ENCODE measurements around the gene OBSL1.
A peak's percentile ranks its signal among the peaks of the same experiment; 100 is the strongest.

Gene OBSL1

GRCh38 chr2:219511547-219512325 is 59.6 kb downstream of the OBSL1 start:
- peak; percentile 78 for DNase-seq

- no peak for DNase-seq
Observed at GRCh38 chr2:219510512-219511135, 60.7 kb downstream of the OBSL1 start.

GRCh38 chr2:219509780-219510511 is 61.4 kb downstream of the OBSL1 start:
- DNase-seq = peak; percentile 89

- peak; percentile 89 for DNase-seq
Observed at GRCh38 chr2:219508971-219509779, 62.2 kb downstream of the OBSL1 start.

GRCh38 chr2:219508444-219508734 is 63.0 kb downstream of the OBSL1 start:
- DNase-seq = no peak

- no peak for DNase-seq
Observed at GRCh38 chr2:219507581-219508443, 63.5 kb downstream of the OBSL1 start.

- peak; percentile 98 for DNase-seq
Observed at GRCh38 chr2:219506802-219507526, 64.4 kb downstream of the OBSL1 start.

GRCh38 chr2:219506153-219506801 is 65.1 kb downstream of the OBSL1 start:
- peak; percentile 64 for DNase-seq

GRCh38 chr2:219505585-219505984 is 65.8 kb downstream of the OBSL1 start:
- no peak for DNase-seq

- DNase-seq = no peak
Observed at GRCh38 chr2:219502618-219503017, 68.7 kb downstream of the OBSL1 start.

- no peak for DNase-seq
Observed at GRCh38 chr2:219501849-219502248, 69.5 kb downstream of the OBSL1 start.

Data from NCI-H1694 treated with DMSO at 0.1 percent for 48 hours (cell line).